ENCODE data around the gene GFPT2. TPM values are rescaled to one million over a fixed set of nuclear protein-coding genes. Genes with fewer than 3 reads are reported as not detected.

Gene GFPT2
- total and polyA plus RNA-seq, 2 of the 8 experiments (the other 6 are each of a cell fraction or from before 2014, with no cell fraction given): 83.7 to 143 TPM

DNA sequence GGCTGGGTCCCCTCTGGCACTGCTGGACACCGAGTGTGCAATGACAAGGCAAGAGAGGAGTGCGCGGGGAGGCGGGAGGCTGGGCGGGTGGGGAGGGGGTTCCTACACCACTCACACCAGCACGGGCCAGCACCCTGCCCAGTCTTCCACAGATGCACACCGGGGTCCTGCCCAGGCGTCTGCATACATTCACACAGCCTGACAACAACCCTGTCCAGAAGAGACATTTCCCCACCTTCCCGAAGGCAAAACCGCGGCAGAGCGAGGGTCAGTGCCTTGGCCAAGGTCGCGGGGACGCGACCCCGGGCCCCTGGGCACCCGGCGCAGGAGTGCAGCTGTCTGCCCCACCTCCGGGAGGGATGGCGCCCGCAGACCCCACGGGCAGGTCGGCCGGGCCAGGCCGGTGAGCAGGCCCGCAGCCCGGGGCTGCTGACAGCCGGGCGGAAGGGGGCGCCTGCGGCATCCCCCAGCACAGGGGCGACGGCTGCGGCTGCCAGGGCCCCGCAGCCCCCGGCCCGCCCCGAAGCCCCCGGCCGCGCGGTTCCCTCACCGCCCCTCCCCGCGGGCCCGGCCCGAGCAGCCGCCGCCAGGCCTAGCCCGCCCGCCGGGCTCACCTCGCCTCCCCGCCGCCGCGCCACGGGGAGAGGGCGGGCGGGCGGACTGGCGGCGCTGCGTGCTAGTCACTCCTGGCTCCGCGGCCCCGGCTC, 61.7 kb downstream of the GFPT2 start:
- Histone ChIP-seq H2BK20ac (ENCODE audit: low read length) (no peak overlapping the region), H3K14ac (ENCODE audit: insufficient read length) (no peak overlapping the region), H3K23ac (ENCODE audit: insufficient read length) (no peak overlapping the region), H3K79me2 (ENCODE audit: control insufficient read depth in 1 of 2, insufficient read depth in 2 of 2, low read length in 2 of 2) (peaks cover 7 to 45% of the 10 kb centered on the region in 2 experiments; a peak in 3 of 4 replicates), H3K9ac (replicated peaks in 1 of 4; ENCODE audit: extremely low read depth in 1 of 4, low read depth in 3 of 4, low read length in 3 of 4) (peak overlapping the region in 3 of 4 experiments; percentile 13 to 38 (median 34); a peak in 4 of 7 replicates), H3K4me3 (ENCODE audit: extremely low read depth in 1 of 4, insufficient read depth in 2 of 4, low read depth in 3 of 4, low read length in 4 of 4) (peak overlapping the region; percentile 65 to 85 (median 73)), H2BK15ac (ENCODE audit: low read length) (no peak overlapping the region), H3K36me3 (ENCODE audit: control insufficient read depth in 2 of 4, insufficient read depth in 4 of 4, low read length in 3 of 4) (peaks cover 0 to 6% (median 2%) of the 10 kb centered on the region in 4 experiments; a peak in 2 of 8 replicates), H3K56ac (replicated peaks; ENCODE audit: insufficient read length, low read depth, low read length) (no peak overlapping the region), H3K18ac (ENCODE audit: extremely low read depth, low read length) (no peak overlapping the region), H3K27me3 (replicated peaks in 1 of 4; ENCODE audit: control insufficient read depth in 3 of 4, extremely low read depth in 1 of 4, insufficient read depth in 3 of 4, low read length in 3 of 4) (no peaks in the 10 kb centered on the region), H4K8ac (ENCODE audit: extremely low read depth, insufficient read depth, low read length) (peak overlapping the region; percentile 9; the same call in 1 of the 2 replicates), H3K4me1 (replicated peaks in 1 of 4; ENCODE audit: control insufficient read depth in 3 of 4, insufficient read depth in 4 of 4, low read length in 3 of 4) (peaks cover 0 to 6% (median 5%) of the 10 kb centered on the region in 4 experiments; a peak in 6 of 7 replicates), H3K27ac (ENCODE audit: low read depth, low read length) (no peak overlapping the region), H2BK5ac (ENCODE audit: low read depth, low read length) (no peak overlapping the region), H3K79me1 (ENCODE audit: low read depth, low read length) (peaks cover 9% of the 10 kb centered on the region), H4K20me1 (replicated peaks in 1 of 2; ENCODE audit: control insufficient read depth in 1 of 2, insufficient read depth in 2 of 2, low read length in 2 of 2) (peaks cover 8 to 9% of the 10 kb centered on the region in 2 experiments), H2AK5ac (ENCODE audit: low read depth, low read length) (no peak overlapping the region), H3K4me2 (ENCODE audit: insufficient read depth in 1 of 2, low read depth in 2 of 2, low read length in 2 of 2) (peak overlapping the region; percentile 72 to 82), H3K9me3 (ENCODE audit: insufficient read depth in 2 of 2, low read depth in 1 of 2, low read length in 1 of 2) (no peaks in the 10 kb centered on the region), H3K23me2 (ENCODE audit: low read depth, low read length) (peaks cover 5% of the 10 kb centered on the region; the same call in 1 of the 2 replicates), H4K5ac (ENCODE audit: insufficient read length, low read depth, low read length) (no peak overlapping the region), H2BK12ac (ENCODE audit: low read depth, low read length) (no peak overlapping the region), H2AFZ (ENCODE audit: low read length) (no peak overlapping the region), H2BK120ac (replicated peaks; ENCODE audit: low read depth, low read length) (no peak overlapping the region), H3K4ac (replicated peaks; ENCODE audit: insufficient read length, low read depth, low read length) (no peak overlapping the region), H4K91ac (replicated peaks; ENCODE audit: insufficient read length, low read length) (no peak overlapping the region)
- DNase-seq (ENCODE audit: low read depth in 1 of 2, low spot score in 2 of 2): peak in 1 of 2 experiments; percentile 66
- 3% methylated on average over 23 of the region's 68 CpGs; no CpG with 5 or more reads in 1 of the 2 experiments for WGBS, 2 experiments (ENCODE audit: extremely low coverage in 1 of 2, insufficient coverage in 1 of 2, insufficient read length in 1 of 2, insufficient replicate concordance in 2 of 2, low coverage in 1 of 2, low lambda C conversion rate in 2 of 2, missing lambda C conversion rate in 1 of 2)
- ChIA-PET POLR2A (ENCODE audit: partially characterized antibody) (interaction anchor here (0.7 to 1.4 kb wide), 3 partner anchors 60 to 312 kb away, joined by 3 to 5 read pairs (median 3); no protein-coding TSS in a partner anchor), CTCF (ENCODE audit: partially characterized antibody) (interaction anchor here (1.0 to 9.0 kb wide), 4 partner anchors 34 to 315 kb away, joined by 3 to 88 read pairs (median 4); no protein-coding TSS in a partner anchor)
- no peak for FAIRE-seq
- TF ChIP-seq TCF12 (IDR thresholded peaks at IDR 0.05; ENCODE audit: low read depth, low read length): no peak
- peak; percentile 40 for TF ChIP-seq KDM4A (IDR thresholded peaks at IDR 0.05; ENCODE audit: low read depth, low read length, severe bottlenecking)
- TF ChIP-seq RAD21 (IDR thresholded peaks at IDR 0.05 in 1 of 2, conservative IDR thresholded peaks at IDR 0.05 in 1 of 2; ENCODE audit: low read depth in 2 of 2, low read length in 2 of 2): peak in 1 of 2 experiments; percentile 17; a peak in 1 of 4 replicates
- TF ChIP-seq KDM1A (IDR thresholded peaks at IDR 0.05; ENCODE audit: borderline replicate concordance, low read length): no peak
- no peak for TF ChIP-seq SRF (IDR thresholded peaks at IDR 0.05; ENCODE audit: low read depth, low read length)
- no peak for TF ChIP-seq SP4 (IDR thresholded peaks at IDR 0.05; ENCODE audit: low read length)
- no peak for TF ChIP-seq BCL11A (IDR thresholded peaks at IDR 0.05; ENCODE audit: low read depth in 2 of 2, low read length in 2 of 2)
- TF ChIP-seq HDAC2 (IDR thresholded peaks at IDR 0.05; ENCODE audit: borderline replicate concordance in 1 of 2, low read depth in 2 of 2, low read length in 2 of 2): peak in 1 of 2 experiments; percentile 70; a peak in 1 of 4 replicates
- TF ChIP-seq RFX5 (IDR thresholded peaks at IDR 0.05; ENCODE audit: borderline replicate concordance, low read depth, low read length): no peak
- no peak for TF ChIP-seq RXRA (IDR thresholded peaks at IDR 0.05; ENCODE audit: insufficient read depth, low read depth, low read length)

Data from H1 (cell line).